NCI-H2171 treated with DMSO at 0.1 percent for 48 hours (cell line): Measurements from ENCODE around the gene H6PD.
A peak's percentile ranks its signal among the peaks of the same experiment; 100 is the strongest.
"Not testable (repeated sequence)": the region's sequence is repeated elsewhere in the genome, so short reads cannot be mapped to it uniquely, and the experiment has no call there.

Experiments
- DNase-seq: peaks from one replicate; lab custom pipeline; 2025; lab: John Stamatoyannopoulos, UW

Gene H6PD

GRCh38 chr1:9297831-9298230 is 63.3 kb downstream of the H6PD start:
- DNase-seq: no peak

GRCh38 chr1:9298282-9298681 is 63.7 kb downstream of the H6PD start:
- no peak for DNase-seq

GRCh38 chr1:9299571-9300541 is 65.3 kb downstream of the H6PD start:
- not testable (repeated sequence) for DNase-seq

- DNase-seq: no peak
These were observed 66.0 kb downstream of the H6PD start for GRCh38 chr1:9300573-9300972.

- no peak for DNase-seq
These were observed 68.4 kb downstream of the H6PD start for GRCh38 chr1:9302745-9303524.

GRCh38 chr1:9303916-9304315 is 69.3 kb downstream of the H6PD start:
- no peak for DNase-seq

GRCh38 chr1:9305216-9305615 is 70.6 kb downstream of the H6PD start:
- DNase-seq: no peak

GRCh38 chr1:9306006-9306405 is 71.4 kb downstream of the H6PD start:
- DNase-seq: no peak

GRCh38 chr1:9307303-9307702 is 72.7 kb downstream of the H6PD start:
- no peak for DNase-seq

- no peak for DNase-seq
These were observed 73.7 kb downstream of the H6PD start for GRCh38 chr1:9308236-9308785.

GRCh38 chr1:9309080-9309479 is 74.5 kb downstream of the H6PD start:
- no peak for DNase-seq

GRCh38 chr1:9309991-9310390 is 75.4 kb downstream of the H6PD start:
- no peak for DNase-seq

- DNase-seq: no peak
These were observed 76.5 kb downstream of the H6PD start for GRCh38 chr1:9311029-9311428.

GRCh38 chr1:9311479-9311878 is 76.9 kb downstream of the H6PD start:
- no peak for DNase-seq

- DNase-seq: no peak
These were observed 77.7 kb downstream of the H6PD start for GRCh38 chr1:9312168-9312720.

- DNase-seq: no peak
These were observed 79.0 kb downstream of the H6PD start for GRCh38 chr1:9313576-9313975.

GRCh38 chr1:9314111-9314510 is 79.5 kb downstream of the H6PD start:
- DNase-seq: peak; percentile 17

- DNase-seq: no peak
These were observed 80.3 kb downstream of the H6PD start for GRCh38 chr1:9314711-9315379.

GRCh38 chr1:9315411-9316079 is 81.0 kb downstream of the H6PD start:
- DNase-seq: no peak

- DNase-seq: no peak
These were observed 81.5 kb downstream of the H6PD start for GRCh38 chr1:9316080-9316444.

GRCh38 chr1:9316512-9316911 is 81.9 kb downstream of the H6PD start:
- no peak for DNase-seq
